IMR-90 (cell line): ENCODE results near the gene ZNF443. TPM values are rescaled to one million over a fixed set of nuclear protein-coding genes. Genes with fewer than 3 reads are reported as not detected.

Experiments
- ATAC-seq: fragments of 200-7000 bp; cut with Tn5 transposase; 2 replicates; pipeline ENCODE4 v1.9.1; 2020; ENCODE audit warnings: low read depth, mild to moderate bottlenecking, moderate library complexity
- BruUV-seq: library from RNA; stranded (reverse); fragments of 400-500 nt; replicated peaks from 2 replicates; lab custom pipeline; 2021; lab: Mats Ljungman, UMichigan
- CTCF ChIA-PET: fragments of 300-600 bp; formaldehyde crosslinking; extraction: SDS; loops from one replicate; lab custom pipeline; 2021; ENCODE audit warnings: antibody characterized with exemption; lab: Yijun Ruan, JAX
- POLR2A ChIA-PET: fragments of 300-600 bp; sonication (Branson Sonifier 250); formaldehyde crosslinking; loops from one replicate; lab custom pipeline; 2022; ENCODE audit warnings: antibody characterized with exemption; ENCODE audit not compliant: unreplicated experiment; lab: Charles Lee
- DNase-seq: peaks from one replicate; pipeline ENCODE4 v3.0.0; 2013
- H2AFZ ChIP-seq: replicated peaks from 2 replicates; pipeline ENCODE3; 2013; ENCODE audit warnings: low read length, mild to moderate bottlenecking; ENCODE audit not compliant: poor library complexity
- H2AK5ac ChIP-seq: 2 replicates; pipeline ENCODE4 v1.6.1; 2013; ENCODE audit warnings: low read depth, low read length, inconsistent platforms
- H2AK9ac ChIP-seq: replicated peaks from 2 replicates; pipeline ENCODE3; 2013; ENCODE audit warnings: mild to moderate bottlenecking, low read depth, low read length, moderate library complexity; ENCODE audit not compliant: poor library complexity
- H2BK120ac ChIP-seq: 2 replicates; pipeline ENCODE4 v1.6.1; 2013; ENCODE audit warnings: low read depth, low read length, inconsistent platforms
- H2BK15ac ChIP-seq: 3 replicates; pipeline ENCODE4 v1.6.1; 2013; ENCODE audit warnings: low read depth, low read length, inconsistent platforms
- H2BK20ac ChIP-seq: 2 replicates; pipeline ENCODE4 v1.6.1; 2013; ENCODE audit warnings: low read depth, mild to moderate bottlenecking, inconsistent platforms, low read length, moderate library complexity
- H2BK5ac ChIP-seq: 2 replicates; pipeline ENCODE4 v1.6.1; 2013; ENCODE audit warnings: mild to moderate bottlenecking, low read depth, low read length, inconsistent platforms; ENCODE audit not compliant: poor library complexity, severe bottlenecking
- H3K14ac ChIP-seq: replicated peaks from 2 replicates; pipeline ENCODE4 v1.6.1; 2013; ENCODE audit warnings: low read depth, low read length, inconsistent platforms
- H3K18ac ChIP-seq: 2 replicates; pipeline ENCODE4 v1.6.1; 2013; ENCODE audit warnings: low read depth, low read length, control low read depth
- H3K23ac ChIP-seq: 2 replicates; pipeline ENCODE4 v1.6.1; 2013; ENCODE audit warnings: low read depth, low read length, inconsistent platforms
- H3K27ac ChIP-seq: 2 replicates; pipeline ENCODE4 v1.5.1; 2013; ENCODE audit warnings: mild to moderate bottlenecking, control low read depth, low read length; ENCODE audit not compliant: insufficient read depth
- H3K27me3 ChIP-seq: 2 replicates; pipeline ENCODE4 v1.6.1; 2013; ENCODE audit warnings: low read length; ENCODE audit not compliant: control insufficient read depth, insufficient read depth
- H3K36me3 ChIP-seq: 2 replicates; pipeline ENCODE4 v1.6.1; 2013; ENCODE audit warnings: low read length, mixed read lengths; ENCODE audit not compliant: control insufficient read depth, insufficient read depth
- H3K4ac ChIP-seq: 2 replicates; pipeline ENCODE4 v1.6.1; 2013; ENCODE audit warnings: low read depth, low read length, inconsistent platforms
- H3K4me1 ChIP-seq: 2 replicates; pipeline ENCODE4 v1.6.1; 2013; ENCODE audit warnings: low read length, mixed read lengths; ENCODE audit not compliant: control insufficient read depth, insufficient read depth
- H3K4me2 ChIP-seq: 2 replicates; pipeline ENCODE4 v1.6.1; 2013; ENCODE audit warnings: low read depth, mild to moderate bottlenecking, control low read depth, low read length, moderate library complexity
- H3K4me3 ChIP-seq: 2 replicates; pipeline ENCODE4 v1.5.1; 2013; ENCODE audit warnings: low read depth, mild to moderate bottlenecking, control low read depth, low read length, moderate library complexity; ENCODE audit not compliant: insufficient read depth
- H3K56ac ChIP-seq: 2 replicates; pipeline ENCODE4 v1.6.1; 2013; ENCODE audit warnings: low read length, inconsistent platforms; ENCODE audit not compliant: insufficient read depth; ENCODE audit errors: extremely low read depth
- H3K79me1 ChIP-seq, 2 experiments: 2 replicates each; pipeline ENCODE4 v1.6.1; 2013; ENCODE audit warnings: low read length in 2 of 2, inconsistent platforms in 1 of 2, low read depth in 1 of 2
- H3K9ac ChIP-seq: 2 replicates; pipeline ENCODE4 v1.6.1; 2013; ENCODE audit warnings: low read depth, low read length, control low read depth
- H3K9me1 ChIP-seq: 2 replicates; pipeline ENCODE4 v1.6.1; 2013; ENCODE audit warnings: low read length, inconsistent platforms; ENCODE audit not compliant: insufficient read depth
- H3K9me3 ChIP-seq: 2 replicates; pipeline ENCODE4 v1.6.1; 2013; ENCODE audit warnings: low read length; ENCODE audit not compliant: control insufficient read depth, insufficient read depth
- H4K20me1 ChIP-seq: 2 replicates; pipeline ENCODE4 v1.6.1; 2013; ENCODE audit warnings: low read length, inconsistent platforms; ENCODE audit not compliant: insufficient read depth
- H4K5ac ChIP-seq: 2 replicates; pipeline ENCODE4 v1.6.1; 2013; ENCODE audit warnings: mild to moderate bottlenecking, low read depth, low read length, control low read depth
- H4K8ac ChIP-seq, 2 experiments: 2 replicates each; pipeline ENCODE4 v1.6.1; 2013; ENCODE audit warnings: low read depth in 2 of 2, low read length in 2 of 2, control low read depth in 1 of 2, inconsistent platforms in 1 of 2
- H4K91ac ChIP-seq: 2 replicates; pipeline ENCODE4 v1.6.1; 2013; ENCODE audit warnings: low read depth, low read length, inconsistent platforms; ENCODE audit not compliant: insufficient read depth
- MAZ ChIP-seq: IDR thresholded peaks from 2 replicates; pipeline ENCODE4 v1.6.1; 2012; ENCODE audit warnings: low read depth, mild to moderate bottlenecking, low read length, improper control_type of control experiment, moderate library complexity, borderline replicate concordance
- NFE2L2 ChIP-seq: fragments of 150-350 bp; IDR thresholded peaks from 2 replicates; pipeline ENCODE4 v1.6.1; 2016; ENCODE audit warnings: low read depth, mild to moderate bottlenecking, low read length
- RAD21 ChIP-seq: IDR thresholded peaks from 2 replicates; pipeline ENCODE4 v1.6.1; 2012; ENCODE audit warnings: low read length, improper control_type of control experiment
- RCOR1 ChIP-seq: IDR thresholded peaks from 2 replicates; pipeline ENCODE4 v1.6.1; 2012; ENCODE audit warnings: mild to moderate bottlenecking, low read length, improper control_type of control experiment; ENCODE audit not compliant: insufficient replicate concordance
- WGBS, 2 experiments: methylation state at CpG; one replicate each; pipeline versions ENCODE4 v1.1.5 to v1.1.7; 2013; ENCODE audit warnings: missing lambda C conversion rate in 2 of 2; ENCODE audit not compliant: insufficient read length in 1 of 2; ENCODE audit errors: extremely low coverage in 2 of 2; 5-methylcytosine and 5-hydroxymethylcytosine counted together
- dilution Hi-C: fragments of 300-500 bp; cut with HindIII; formaldehyde crosslinking; loops from one replicate; pipeline ENCODE4 v1.14.3; 2018; ENCODE audit warnings: low sequenced_read_pairs; ENCODE audit not compliant: unreplicated experiment
- in situ Hi-C: fragments of 300-500 bp; cut with MboI; formaldehyde crosslinking; loops from 3 replicates; pipeline ENCODE4 v1.14.3; 2019; ENCODE audit warnings: low sequenced_read_pairs, inconsistent platforms, mixed read lengths
- intact Hi-C: fragments of 100-400 bp; cut with micrococcal nuclease; formaldehyde crosslinking; loops from 2 replicates; pipeline ENCODE4 v1.10.0; 2022
- polyA plus RNA-seq, 3 experiments: library from polyadenylated mRNA; depleted of rRNA; stranded (reverse); fragments of >200 nt; gene quantifications; 2 replicates each; pipeline ENCODE4 v1.2.3, GENCODE V29; 2012; ENCODE audit warnings: low replicate concordance in 1 of 3
- total RNA-seq: library from RNA; depleted of rRNA; stranded (reverse); fragments of >200 nt; gene quantifications from 2 replicates; pipeline ENCODE4 v1.2.3, GENCODE V29; 2012
- TF ChIP-seq, protein P1 (sequence below): conservative IDR thresholded peaks from 2 replicates; pipeline ENCODE4 v1.5.1; 2012; ENCODE audit warnings: mild to moderate bottlenecking, low read depth, low read length, improper control_type of control experiment
- TF ChIP-seq, protein P2 (sequence below): fragments of 150-350 bp; IDR thresholded peaks from 2 replicates; pipeline ENCODE4 v1.6.1; 2016; ENCODE audit warnings: low read depth, mild to moderate bottlenecking, low read length, moderate library complexity, borderline replicate concordance

Gene ZNF443
- total and polyA plus RNA-seq, 2 of the 4 experiments (the other 2 are of a cell fraction), result 0.79 to 3.2 TPM

DNA sequence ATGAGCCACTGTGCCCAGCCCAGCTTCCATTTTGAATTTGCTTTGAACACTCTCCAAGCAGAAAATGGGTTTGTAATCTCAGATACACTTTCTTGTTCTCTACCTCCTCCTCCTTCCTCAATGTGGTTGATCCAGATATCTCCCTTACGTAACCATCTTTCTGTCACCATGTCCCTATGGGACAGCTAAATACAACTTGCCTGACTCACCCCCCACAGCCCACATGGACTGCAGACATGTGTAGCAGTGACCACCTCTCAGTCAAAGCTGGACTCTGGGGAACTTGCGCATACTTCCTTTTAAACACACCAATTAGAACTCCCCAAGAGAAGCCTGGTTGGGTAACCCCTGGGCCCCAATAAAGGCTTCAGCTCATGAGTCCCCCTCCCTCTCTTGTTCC is 28.9 kb downstream of the ZNF443 start:
- Histone ChIP-seq H3K27ac (no peak overlapping the region), H2AFZ (no peak overlapping the region), H3K14ac (no peak overlapping the region), H2BK120ac (no peak overlapping the region), H3K27me3 (no peaks in the 10 kb centered on the region), H2AK9ac (no peak overlapping the region), H3K18ac (no peak overlapping the region), H2BK15ac (no peak overlapping the region), H3K4me3 (no peak overlapping the region), H3K4me1 (no peaks in the 10 kb centered on the region), H3K9me3 (peaks cover 10% of the 10 kb centered on the region), H4K91ac (no peak overlapping the region), H2BK5ac (no peak overlapping the region), H3K36me3 (no peaks in the 10 kb centered on the region), H4K5ac (no peak overlapping the region), H3K56ac (no peak overlapping the region), H3K4ac (no peak overlapping the region), H3K9me1 (no peaks in the 10 kb centered on the region), H2BK20ac (no peak overlapping the region), H3K4me2 (no peak overlapping the region), H3K23ac (no peak overlapping the region), H4K8ac (no peak overlapping the region), H2AK5ac (no peak overlapping the region), H4K20me1 (no peaks in the 10 kb centered on the region), H3K79me1 (no peaks in the 10 kb centered on the region), H3K9ac (no peak overlapping the region)
- ChIA-PET CTCF (no interaction called here), POLR2A (no interaction called here)
- TF ChIP-seq NFE2L2 (no peak), RAD21 (no peak), RCOR1 (no peak), MAZ (no peak)
- TF ChIP-seq, protein P1, sequence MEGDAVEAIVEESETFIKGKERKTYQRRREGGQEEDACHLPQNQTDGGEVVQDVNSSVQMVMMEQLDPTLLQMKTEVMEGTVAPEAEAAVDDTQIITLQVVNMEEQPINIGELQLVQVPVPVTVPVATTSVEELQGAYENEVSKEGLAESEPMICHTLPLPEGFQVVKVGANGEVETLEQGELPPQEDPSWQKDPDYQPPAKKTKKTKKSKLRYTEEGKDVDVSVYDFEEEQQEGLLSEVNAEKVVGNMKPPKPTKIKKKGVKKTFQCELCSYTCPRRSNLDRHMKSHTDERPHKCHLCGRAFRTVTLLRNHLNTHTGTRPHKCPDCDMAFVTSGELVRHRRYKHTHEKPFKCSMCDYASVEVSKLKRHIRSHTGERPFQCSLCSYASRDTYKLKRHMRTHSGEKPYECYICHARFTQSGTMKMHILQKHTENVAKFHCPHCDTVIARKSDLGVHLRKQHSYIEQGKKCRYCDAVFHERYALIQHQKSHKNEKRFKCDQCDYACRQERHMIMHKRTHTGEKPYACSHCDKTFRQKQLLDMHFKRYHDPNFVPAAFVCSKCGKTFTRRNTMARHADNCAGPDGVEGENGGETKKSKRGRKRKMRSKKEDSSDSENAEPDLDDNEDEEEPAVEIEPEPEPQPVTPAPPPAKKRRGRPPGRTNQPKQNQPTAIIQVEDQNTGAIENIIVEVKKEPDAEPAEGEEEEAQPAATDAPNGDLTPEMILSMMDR, result no peak
- TF ChIP-seq, protein P2, sequence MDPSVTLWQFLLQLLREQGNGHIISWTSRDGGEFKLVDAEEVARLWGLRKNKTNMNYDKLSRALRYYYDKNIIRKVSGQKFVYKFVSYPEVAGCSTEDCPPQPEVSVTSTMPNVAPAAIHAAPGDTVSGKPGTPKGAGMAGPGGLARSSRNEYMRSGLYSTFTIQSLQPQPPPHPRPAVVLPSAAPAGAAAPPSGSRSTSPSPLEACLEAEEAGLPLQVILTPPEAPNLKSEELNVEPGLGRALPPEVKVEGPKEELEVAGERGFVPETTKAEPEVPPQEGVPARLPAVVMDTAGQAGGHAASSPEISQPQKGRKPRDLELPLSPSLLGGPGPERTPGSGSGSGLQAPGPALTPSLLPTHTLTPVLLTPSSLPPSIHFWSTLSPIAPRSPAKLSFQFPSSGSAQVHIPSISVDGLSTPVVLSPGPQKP, result no peak
- 100% methylated on average over 1 of the region's 2 CpGs; no CpG with 5 or more reads in 1 of the 2 experiments for WGBS, 2 experiments
- in situ Hi-C loops, result no loop called here
- dilution Hi-C loops, result no loop called here
- no TSS peak for BruUV-seq
- no peak for DNase-seq
- intact Hi-C loops, result no loop called here
- no peak for ATAC-seq
